Lung (tissue), 12 donors: ENCODE measurements around the gene FOXP1. TPM values are rescaled to one million over a fixed set of nuclear protein-coding genes. Genes with fewer than 3 reads are reported as not detected.
A peak's percentile ranks its signal among the peaks of the same experiment; 100 is the strongest.

Source experiments
- ATAC-seq: fragments of 200-7000 bp; cut with Tn5 transposase; one replicate; pipeline ENCODE4 v1.9.1; 2020; ENCODE audit warnings: moderate number of reproducible peaks; ENCODE audit not compliant: insufficient read depth, low FRiP score
- DNase-seq, 3 donors: peaks; one replicate each; pipeline ENCODE4 v3.0.0-alpha.2; 2013 to 2017
- H3K27ac ChIP-seq, 2 donors: one replicate each; pipeline ENCODE4 v1.5.1; 2013; ENCODE audit warnings: mild to moderate bottlenecking in 2 of 2, moderate library complexity in 2 of 2, control low read depth in 1 of 2, inconsistent platforms in 1 of 2, low read depth in 1 of 2, low read length in 1 of 2
- H3K27me3 ChIP-seq, 3 donors: one replicate each; pipeline ENCODE4 v1.5.1; 2013; ENCODE audit warnings: low read length in 2 of 3; ENCODE audit not compliant: control insufficient read depth in 3 of 3, insufficient read depth in 3 of 3
- H3K36me3 ChIP-seq, 4 donors: one replicate each; pipeline ENCODE4 v1.5.1; 2013; ENCODE audit warnings: low read length in 4 of 4, mild to moderate bottlenecking in 1 of 4, moderate library complexity in 1 of 4; ENCODE audit not compliant: control insufficient read depth in 4 of 4, insufficient read depth in 4 of 4
- H3K4me1 ChIP-seq, 5 donors: one replicate each; pipeline ENCODE4 v1.5.1; 2013; ENCODE audit warnings: low read length in 5 of 5, mild to moderate bottlenecking in 2 of 5, moderate library complexity in 1 of 5; ENCODE audit not compliant: control insufficient read depth in 5 of 5, insufficient read depth in 5 of 5
- H3K4me3 ChIP-seq: one replicate; pipeline ENCODE4 v1.5.1; 2013; ENCODE audit warnings: mild to moderate bottlenecking, control low read depth, moderate library complexity
- H3K9ac ChIP-seq, 2 donors: one replicate each; pipeline ENCODE4 v1.5.1; 2013; ENCODE audit warnings: low read length in 2 of 2, control low read depth in 1 of 2; ENCODE audit not compliant: insufficient read depth in 1 of 2
- H3K9me3 ChIP-seq, 4 donors: one replicate each; pipeline ENCODE4 v1.5.1; 2013; ENCODE audit warnings: low read length in 3 of 4, mild to moderate bottlenecking in 1 of 4, moderate library complexity in 1 of 4; ENCODE audit not compliant: control insufficient read depth in 4 of 4, insufficient read depth in 3 of 4
- WGBS, 2 donors: extraction: QIAGEN DNeasy Blood & Tissue Kit; methylation state at CpG; one replicate each; pipeline ENCODE4 v1.1.7; 2013; 5-methylcytosine and 5-hydroxymethylcytosine counted together
- polyA plus RNA-seq, 2 donors: library from polyadenylated mRNA; stranded (reverse); fragments of 200-250 nt; gene quantifications; one replicate each; pipeline ENCODE4 v1.2.1, GENCODE V29; 2013
- total RNA-seq, 2 donors: library from RNA; depleted of rRNA in 1 of 2; stranded (reverse); fragments of >200 nt in 1 of 2; gene quantifications; one replicate each; pipeline ENCODE4 v1.2.1, GENCODE V29; 2014 to 2021
- TF ChIP-seq, protein P1 (sequence below): IDR thresholded peaks from 2 replicates; pipeline ENCODE4 v1.5.1; 2012; ENCODE audit warnings: mild to moderate bottlenecking; ENCODE audit errors: control extremely low read depth, extremely low read depth
- donor health status: control.
- donor health status: control.
- donor health status: Bipolar disorder and iron deficiency.
- donor health status: healthy.
- donor health status: DM: yes; HTN: yes; CAD: no.

The FOXP1 gene
- total and polyA plus RNA-seq, 4 donors: 13.8 to 287 (median 73.9) TPM

DNA sequence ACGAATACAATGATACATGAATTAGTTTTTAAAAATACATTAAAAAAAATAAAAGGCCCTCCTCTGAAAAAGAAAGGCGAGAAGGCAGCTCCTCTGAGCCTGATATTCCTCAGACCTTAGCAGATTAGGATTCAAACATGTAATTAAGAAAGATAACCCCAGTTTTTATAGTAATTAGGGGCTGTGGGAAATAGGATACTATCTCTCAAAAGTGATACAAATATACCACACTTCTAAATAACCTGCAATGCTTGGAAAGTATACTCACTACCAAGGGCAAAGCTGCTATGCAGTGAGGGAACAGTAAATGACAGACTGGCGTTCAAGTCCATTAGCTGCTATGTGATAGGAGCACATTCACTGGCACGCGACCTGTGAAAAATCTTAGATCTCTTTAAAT, 445.1 kb downstream of the FOXP1 start:
- Histone ChIP-seq H3K4me3 (no peak overlapping the region), H3K27ac (no peak overlapping the region), H3K27me3 (no peaks in the 10 kb centered on the region), H3K9me3 (no peaks in the 10 kb centered on the region), H3K36me3 (no peaks in the 10 kb centered on the region), H3K4me1 (peaks cover 3 to 30% (median 5%) of the 10 kb centered on the region in 5 donors), H3K9ac (no peak overlapping the region)
- 96 to 97% methylated on average over 5 of the region's 5 CpGs for WGBS, 2 donors
- DNase-seq (no peak), ATAC-seq (no peak)
- TF ChIP-seq, protein P1, sequence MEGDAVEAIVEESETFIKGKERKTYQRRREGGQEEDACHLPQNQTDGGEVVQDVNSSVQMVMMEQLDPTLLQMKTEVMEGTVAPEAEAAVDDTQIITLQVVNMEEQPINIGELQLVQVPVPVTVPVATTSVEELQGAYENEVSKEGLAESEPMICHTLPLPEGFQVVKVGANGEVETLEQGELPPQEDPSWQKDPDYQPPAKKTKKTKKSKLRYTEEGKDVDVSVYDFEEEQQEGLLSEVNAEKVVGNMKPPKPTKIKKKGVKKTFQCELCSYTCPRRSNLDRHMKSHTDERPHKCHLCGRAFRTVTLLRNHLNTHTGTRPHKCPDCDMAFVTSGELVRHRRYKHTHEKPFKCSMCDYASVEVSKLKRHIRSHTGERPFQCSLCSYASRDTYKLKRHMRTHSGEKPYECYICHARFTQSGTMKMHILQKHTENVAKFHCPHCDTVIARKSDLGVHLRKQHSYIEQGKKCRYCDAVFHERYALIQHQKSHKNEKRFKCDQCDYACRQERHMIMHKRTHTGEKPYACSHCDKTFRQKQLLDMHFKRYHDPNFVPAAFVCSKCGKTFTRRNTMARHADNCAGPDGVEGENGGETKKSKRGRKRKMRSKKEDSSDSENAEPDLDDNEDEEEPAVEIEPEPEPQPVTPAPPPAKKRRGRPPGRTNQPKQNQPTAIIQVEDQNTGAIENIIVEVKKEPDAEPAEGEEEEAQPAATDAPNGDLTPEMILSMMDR: no peak

DNA sequence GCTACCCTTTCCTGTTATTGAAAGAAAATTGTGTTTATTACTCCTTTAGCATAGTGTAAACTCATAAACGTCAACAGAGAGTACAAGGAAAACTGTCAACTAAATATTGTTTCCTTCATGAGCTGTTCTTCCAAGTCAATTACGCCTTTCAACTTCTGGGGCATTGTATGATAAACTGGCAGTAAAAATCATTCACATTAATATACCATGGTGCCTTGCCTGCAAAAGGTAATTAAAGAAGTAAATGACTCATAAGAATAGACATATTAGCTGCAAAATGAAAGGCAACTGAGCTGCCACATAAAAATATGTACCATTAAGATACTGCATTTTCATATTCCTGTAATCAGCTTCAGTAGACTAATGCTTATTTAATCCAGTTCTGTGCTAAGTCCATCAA, 447.3 kb downstream of the FOXP1 start:
- ATAC-seq (no peak), DNase-seq (peak in 1 of 3 donors; percentile 24)
- Histone ChIP-seq H3K27me3 (no peaks in the 10 kb centered on the region), H3K27ac (no peak overlapping the region), H3K36me3 (no peaks in the 10 kb centered on the region), H3K9me3 (no peaks in the 10 kb centered on the region), H3K4me3 (no peak overlapping the region), H3K9ac (no peak overlapping the region), H3K4me1 (peaks cover 7 to 51% (median 16%) of the 10 kb centered on the region in 5 donors)
- WGBS, 2 donors: 65 to 84% methylated on average over 2 of the region's 2 CpGs
- TF ChIP-seq, protein P1: no peak

DNA sequence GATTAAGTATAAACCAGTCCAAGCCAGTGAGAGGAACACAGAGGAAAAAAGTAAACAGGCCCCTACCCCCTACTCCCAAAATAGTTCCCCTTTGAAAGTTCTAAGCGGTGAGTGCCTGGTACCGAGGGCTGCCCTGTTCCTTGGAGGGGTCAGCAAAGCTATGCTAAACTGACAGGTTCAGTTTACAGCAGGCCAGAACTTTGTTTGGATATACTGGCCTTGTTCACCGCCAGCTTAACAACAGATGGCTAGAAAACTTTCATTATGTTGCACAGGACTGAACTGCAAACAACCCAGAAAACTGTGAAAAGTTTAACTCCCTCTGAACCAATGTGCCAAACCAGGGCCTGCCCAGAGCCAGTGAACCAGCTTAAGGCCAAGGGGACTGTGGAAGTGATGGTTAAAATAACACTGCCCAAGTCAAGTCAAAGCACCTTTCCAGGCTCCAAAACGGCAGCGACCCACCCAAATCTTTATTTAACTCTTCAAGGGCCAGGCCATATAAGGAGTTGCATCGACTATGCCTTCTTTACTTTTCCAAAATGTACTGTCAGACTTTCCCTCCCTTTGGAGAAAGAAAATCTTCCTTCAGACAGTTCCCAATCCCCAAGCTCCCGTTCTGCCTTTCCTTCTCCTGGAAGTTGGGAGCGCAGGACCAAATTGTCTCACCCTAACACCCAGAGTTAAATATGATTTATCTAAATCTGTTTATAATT, 448.0 kb downstream of the FOXP1 start:
- no peak overlapping the region for H3K27ac ChIP-seq
- H3K9ac ChIP-seq: no peak overlapping the region
- H3K4me3 ChIP-seq: no peak overlapping the region
- WGBS, 2 donors: 59 to 67% methylated on average over 8 of the region's 8 CpGs
- H3K27me3 ChIP-seq: no peaks in the 10 kb centered on the region
- H3K36me3 ChIP-seq: no peaks in the 10 kb centered on the region
- peak; percentile 32 to 61 (median 60) for DNase-seq
- peaks cover 7 to 58% (median 17%) of the 10 kb centered on the region in 5 donors for H3K4me1 ChIP-seq
- ATAC-seq: no peak
- TF ChIP-seq, protein P1: no peak
- no peaks in the 10 kb centered on the region for H3K9me3 ChIP-seq

DNA sequence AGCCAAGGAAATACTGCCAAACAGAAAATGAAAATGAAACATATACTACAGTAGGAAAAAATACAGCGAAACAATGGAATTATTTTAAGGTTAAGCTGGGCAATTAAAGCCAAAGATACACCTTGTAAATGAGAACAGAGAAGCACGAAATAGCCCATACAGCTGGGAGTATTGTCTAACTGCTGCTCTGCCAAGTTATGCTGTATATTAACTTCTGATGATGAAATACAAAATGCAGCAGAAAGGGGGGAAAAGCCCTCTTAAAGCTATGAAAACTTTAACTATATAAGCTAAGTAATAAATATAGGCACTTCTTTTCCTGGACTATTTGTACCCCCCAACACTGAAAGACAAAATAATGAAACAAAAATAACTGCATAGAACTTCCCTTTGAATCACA, 449.0 kb downstream of the FOXP1 start:
- TF ChIP-seq, protein P1: no peak
- ATAC-seq: no peak
- H3K9ac ChIP-seq: peak overlapping the region in 1 of 2 donors; percentile 11
- H3K4me1 ChIP-seq: peaks cover 7 to 59% (median 17%) of the 10 kb centered on the region in 5 donors
- H3K27ac ChIP-seq: no peak overlapping the region
- H3K9me3 ChIP-seq: no peaks in the 10 kb centered on the region
- 65 to 74% methylated on average over 2 of the region's 2 CpGs for WGBS, 2 donors
- no peak overlapping the region for H3K4me3 ChIP-seq
- no peaks in the 10 kb centered on the region for H3K27me3 ChIP-seq
- DNase-seq: peak in 2 of 3 donors; percentile 61 to 74
- no peaks in the 10 kb centered on the region for H3K36me3 ChIP-seq
